ENCODE measurements around the gene NUAK1.

- TF ChIP-seq CTCF (conservative IDR thresholded peaks at IDR 0.05; ENCODE audit: low read depth, low read length) (no peak), EZH2 (IDR thresholded peaks at IDR 0.05; ENCODE audit: borderline replicate concordance, low read depth, low read length, poor library complexity, severe bottlenecking) (no peak)
These were observed 22.2 kb upstream of the NUAK1 start for GRCh38 chr12:106160915-106161314.
